ENCODE results near the gene NIPSNAP2. TPM values are rescaled to one million over a fixed set of nuclear protein-coding genes. Genes with fewer than 3 reads are reported as not detected.

The NIPSNAP2 gene
- 43.4 TPM for polyA plus RNA-seq (2012; ENCODE audit: insufficient read length, low read depth)

DNA sequence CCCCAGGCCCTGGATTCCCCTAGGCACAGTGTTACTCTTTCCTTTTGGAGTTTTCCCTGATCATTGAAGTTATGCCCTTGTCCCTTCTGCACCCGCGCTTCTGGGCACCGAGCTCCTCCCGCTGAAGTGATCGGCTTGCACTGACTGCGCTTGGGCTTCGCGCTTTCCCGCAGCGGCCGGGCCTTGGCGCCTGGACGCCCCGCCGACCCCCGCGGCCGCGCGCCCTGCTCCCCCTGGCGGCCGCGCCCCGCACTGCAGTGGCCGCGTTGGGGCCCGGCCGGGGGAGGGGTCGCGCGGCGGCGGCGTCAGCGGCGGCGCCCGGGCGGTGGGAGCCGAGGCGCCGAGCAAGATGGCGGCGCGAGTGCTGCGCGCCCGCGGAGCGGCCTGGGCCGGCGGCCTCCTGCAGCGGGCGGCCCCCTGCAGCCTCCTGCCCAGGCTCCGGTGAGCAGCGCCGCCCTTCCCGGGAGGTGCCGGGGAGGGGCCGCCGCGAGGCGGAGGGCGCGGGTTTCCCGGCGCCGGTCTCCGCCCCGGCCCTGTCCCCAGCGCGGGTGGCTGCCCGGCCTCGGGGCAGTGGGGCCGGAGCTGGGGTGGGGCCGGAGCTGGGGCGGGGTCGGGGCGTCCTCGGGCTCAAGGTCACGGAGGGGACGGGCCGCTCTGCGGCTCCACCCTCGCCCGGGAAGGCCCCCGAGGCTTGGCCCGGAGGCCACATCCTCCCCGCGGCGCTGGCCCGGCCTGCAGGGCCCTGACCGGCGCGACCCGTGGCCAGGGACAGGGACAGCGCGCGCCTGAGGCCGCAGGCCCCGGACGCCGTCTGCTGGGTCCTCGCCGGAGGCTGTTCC lies at the start of gene NIPSNAP2:
Gene NIPSNAP2 (plus strand): TSS at position 325 of the 839 bp plus-strand sequence. CDS start 25 bp downstream, at position 350.
- TF ChIP-seq TAF1 (IDR thresholded peaks at IDR 0.05; ENCODE audit: borderline replicate concordance, insufficient read depth, low read length) = no peak
- peak; percentile 55; the same call in 1 of the 2 replicates for TF ChIP-seq POLR2AphosphoS5 (IDR thresholded peaks at IDR 0.05; ENCODE audit: low read depth, low read length)
- peak; percentile 24 for TF ChIP-seq FOXP2 (optimal IDR thresholded peaks at IDR 0.05; ENCODE audit: borderline replicate concordance, extremely low read depth, extremely low read length, insufficient read depth)
- TF ChIP-seq, protein P1, sequence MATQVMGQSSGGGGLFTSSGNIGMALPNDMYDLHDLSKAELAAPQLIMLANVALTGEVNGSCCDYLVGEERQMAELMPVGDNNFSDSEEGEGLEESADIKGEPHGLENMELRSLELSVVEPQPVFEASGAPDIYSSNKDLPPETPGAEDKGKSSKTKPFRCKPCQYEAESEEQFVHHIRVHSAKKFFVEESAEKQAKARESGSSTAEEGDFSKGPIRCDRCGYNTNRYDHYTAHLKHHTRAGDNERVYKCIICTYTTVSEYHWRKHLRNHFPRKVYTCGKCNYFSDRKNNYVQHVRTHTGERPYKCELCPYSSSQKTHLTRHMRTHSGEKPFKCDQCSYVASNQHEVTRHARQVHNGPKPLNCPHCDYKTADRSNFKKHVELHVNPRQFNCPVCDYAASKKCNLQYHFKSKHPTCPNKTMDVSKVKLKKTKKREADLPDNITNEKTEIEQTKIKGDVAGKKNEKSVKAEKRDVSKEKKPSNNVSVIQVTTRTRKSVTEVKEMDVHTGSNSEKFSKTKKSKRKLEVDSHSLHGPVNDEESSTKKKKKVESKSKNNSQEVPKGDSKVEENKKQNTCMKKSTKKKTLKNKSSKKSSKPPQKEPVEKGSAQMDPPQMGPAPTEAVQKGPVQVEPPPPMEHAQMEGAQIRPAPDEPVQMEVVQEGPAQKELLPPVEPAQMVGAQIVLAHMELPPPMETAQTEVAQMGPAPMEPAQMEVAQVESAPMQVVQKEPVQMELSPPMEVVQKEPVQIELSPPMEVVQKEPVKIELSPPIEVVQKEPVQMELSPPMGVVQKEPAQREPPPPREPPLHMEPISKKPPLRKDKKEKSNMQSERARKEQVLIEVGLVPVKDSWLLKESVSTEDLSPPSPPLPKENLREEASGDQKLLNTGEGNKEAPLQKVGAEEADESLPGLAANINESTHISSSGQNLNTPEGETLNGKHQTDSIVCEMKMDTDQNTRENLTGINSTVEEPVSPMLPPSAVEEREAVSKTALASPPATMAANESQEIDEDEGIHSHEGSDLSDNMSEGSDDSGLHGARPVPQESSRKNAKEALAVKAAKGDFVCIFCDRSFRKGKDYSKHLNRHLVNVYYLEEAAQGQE (IDR thresholded peaks at IDR 0.05; ENCODE audit: insufficient read depth in 1 of 2, low read depth in 2 of 2, low read length in 2 of 2) = no peak
- no peak for TF ChIP-seq SIN3A (IDR thresholded peaks at IDR 0.05; ENCODE audit: borderline replicate concordance, insufficient read depth, low read length)

DNA sequence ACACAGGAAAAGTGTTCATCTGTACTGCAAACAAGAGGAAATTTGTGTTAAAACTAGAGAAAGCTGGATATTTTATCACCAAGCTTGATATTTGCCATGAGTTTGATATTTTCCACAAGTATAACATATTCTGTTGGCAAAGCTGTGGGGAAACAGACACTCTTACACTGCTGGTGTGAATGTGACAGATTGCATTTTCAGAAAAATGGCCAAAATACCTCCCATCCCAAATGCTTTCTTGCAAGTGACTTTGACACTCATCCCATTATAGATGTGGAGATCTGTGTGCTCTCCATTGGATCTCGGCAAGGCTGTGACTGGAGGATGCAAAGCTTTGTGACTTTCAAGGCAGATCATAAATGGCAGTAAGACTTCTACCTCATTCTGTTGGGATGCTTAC lies 46.6 kb upstream of the NIPSNAP2 start:
- TF ChIP-seq FOXP2 (optimal IDR thresholded peaks at IDR 0.05; ENCODE audit: borderline replicate concordance, extremely low read depth, extremely low read length, insufficient read depth) (no peak), TAF1 (IDR thresholded peaks at IDR 0.05; ENCODE audit: borderline replicate concordance, insufficient read depth, low read length) (no peak), POLR2AphosphoS5 (IDR thresholded peaks at IDR 0.05; ENCODE audit: low read depth, low read length) (no peak), SIN3A (IDR thresholded peaks at IDR 0.05; ENCODE audit: borderline replicate concordance, insufficient read depth, low read length) (no peak)
- TF ChIP-seq, protein P1 (IDR thresholded peaks at IDR 0.05; ENCODE audit: insufficient read depth in 1 of 2, low read depth in 2 of 2, low read length in 2 of 2) = no peak

DNA sequence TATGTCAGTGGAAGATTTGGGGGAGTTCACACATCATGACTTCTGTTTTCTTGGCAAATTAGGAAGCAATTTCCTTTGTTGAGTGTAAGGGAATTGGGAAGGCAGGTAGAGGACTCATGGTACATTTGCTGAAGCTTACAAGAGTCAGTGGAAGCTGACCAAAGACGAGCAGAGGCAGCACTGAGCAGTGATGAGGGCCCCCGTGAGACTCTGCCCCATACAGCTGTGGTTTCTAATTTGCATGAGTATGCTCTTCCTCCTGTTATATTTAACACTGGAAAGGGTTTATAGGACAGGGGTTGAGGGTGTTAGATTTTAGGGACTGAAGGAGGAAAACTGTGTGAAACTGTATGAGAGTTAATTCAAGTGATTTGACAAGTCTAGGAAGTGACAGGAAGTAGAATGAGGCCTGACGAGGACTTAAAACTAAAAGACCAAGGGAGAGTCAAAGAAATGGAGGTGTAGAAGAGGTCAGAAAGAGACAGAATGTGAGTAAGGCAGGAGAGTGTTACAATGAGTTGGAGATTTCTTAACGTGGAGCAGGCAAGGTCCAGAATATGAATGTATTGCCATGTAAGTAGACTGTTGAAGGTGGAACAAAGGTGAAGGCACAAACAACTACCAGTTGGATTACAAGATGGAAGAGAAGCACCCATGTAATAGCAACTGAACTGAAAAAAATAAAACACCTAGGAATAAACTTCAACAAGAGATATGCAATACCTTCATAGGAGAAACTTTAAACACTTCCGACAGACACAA lies 36.2 kb upstream of the NIPSNAP2 start:
- TF ChIP-seq FOXP2 (optimal IDR thresholded peaks at IDR 0.05; ENCODE audit: borderline replicate concordance, extremely low read depth, extremely low read length, insufficient read depth) (no peak), SIN3A (IDR thresholded peaks at IDR 0.05; ENCODE audit: borderline replicate concordance, insufficient read depth, low read length) (no peak), POLR2AphosphoS5 (IDR thresholded peaks at IDR 0.05; ENCODE audit: low read depth, low read length) (no peak)
- TF ChIP-seq, protein P1 (IDR thresholded peaks at IDR 0.05; ENCODE audit: insufficient read depth in 1 of 2, low read depth in 2 of 2, low read length in 2 of 2) = no peak

DNA sequence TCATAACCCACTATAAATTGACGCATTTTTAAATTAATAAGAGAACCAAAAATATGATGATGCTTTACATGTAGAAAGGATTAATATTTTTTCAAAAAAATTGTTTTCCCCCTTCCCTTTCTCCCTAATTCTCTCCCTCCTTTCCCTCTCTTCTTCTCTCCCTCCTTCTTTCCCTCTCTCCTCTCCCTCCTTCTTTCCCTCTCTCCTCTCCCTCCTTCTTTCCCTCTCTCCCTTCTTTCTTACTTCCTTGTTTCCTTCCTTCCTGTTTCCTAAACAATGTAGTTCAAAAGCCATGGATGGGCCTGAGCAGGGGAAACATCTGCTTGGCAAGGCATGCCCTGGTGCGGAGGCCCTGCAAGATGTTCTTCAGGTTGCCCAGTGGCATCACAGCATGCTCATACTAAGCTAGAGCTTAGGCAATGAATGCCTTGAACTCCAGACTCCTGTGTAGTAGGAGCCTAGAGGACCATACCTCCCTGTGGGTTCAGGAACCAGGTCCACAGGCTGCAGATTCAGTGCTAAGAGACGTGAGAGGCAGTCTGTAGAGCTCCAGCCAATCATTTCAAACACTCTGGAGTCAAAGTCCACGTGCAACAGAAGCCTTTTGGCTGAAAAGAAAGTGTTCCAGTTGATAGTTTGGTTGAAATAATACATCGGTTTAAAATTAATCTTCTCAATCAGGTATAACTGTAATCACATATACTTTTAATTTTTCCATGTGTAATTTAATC lies 32.8 kb upstream of the NIPSNAP2 start:
- TF ChIP-seq POLR2AphosphoS5 (IDR thresholded peaks at IDR 0.05; ENCODE audit: low read depth, low read length) (no peak), FOXP2 (optimal IDR thresholded peaks at IDR 0.05; ENCODE audit: borderline replicate concordance, extremely low read depth, extremely low read length, insufficient read depth) (no peak), TAF1 (IDR thresholded peaks at IDR 0.05; ENCODE audit: borderline replicate concordance, insufficient read depth, low read length) (no peak), SIN3A (IDR thresholded peaks at IDR 0.05; ENCODE audit: borderline replicate concordance, insufficient read depth, low read length) (no peak)
- TF ChIP-seq, protein P1 (IDR thresholded peaks at IDR 0.05; ENCODE audit: insufficient read depth in 1 of 2, low read depth in 2 of 2, low read length in 2 of 2) = no peak

Measured in PFSK-1 (cell line).